KMS-11 (cell line): ENCODE data around the gene CTNNA2.
A peak's percentile ranks its signal among the peaks of the same experiment; 100 is the strongest.

Source experiments
- H2AFZ ChIP-seq: fragments of 200-600 bp; sonication (generic); 2 replicates; pipeline ENCODE4 v1.6.1; 2016; ENCODE audit warnings: antibody characterized with exemption, mixed run types, low read depth
- H3K27ac ChIP-seq: fragments of 200-600 bp; sonication (generic); 2 replicates; pipeline ENCODE4 v1.6.1; 2016; ENCODE audit warnings: mild to moderate bottlenecking, mixed run types
- H3K27me3 ChIP-seq: fragments of 200-600 bp; sonication (generic); 2 replicates; pipeline ENCODE4 v1.6.1; 2017; ENCODE audit warnings: mild to moderate bottlenecking, low read depth, mixed run types, moderate library complexity; ENCODE audit not compliant: insufficient read depth
- H3K36me3 ChIP-seq: fragments of 200-600 bp; sonication (generic); 2 replicates; pipeline ENCODE4 v1.6.1; 2017; ENCODE audit warnings: mild to moderate bottlenecking, mixed run types; ENCODE audit not compliant: insufficient read depth
- H3K4me1 ChIP-seq: fragments of 200-600 bp; sonication (generic); 2 replicates; pipeline ENCODE4 v1.6.1; 2016; ENCODE audit warnings: mild to moderate bottlenecking, low read depth, mixed run types; ENCODE audit not compliant: poor library complexity, severe bottlenecking
- H3K4me2 ChIP-seq: fragments of 200-600 bp; sonication (generic); 2 replicates; pipeline ENCODE4 v1.7.0; 2016; ENCODE audit warnings: mild to moderate bottlenecking, mixed run types
- H3K4me3 ChIP-seq: fragments of 200-600 bp; sonication (generic); IDR thresholded peaks from 2 replicates; pipeline ENCODE4 v1.6.1; 2017; ENCODE audit warnings: low read depth, low read length, mixed read lengths; ENCODE audit not compliant: insufficient read depth
- H3K79me2 ChIP-seq: fragments of 200-600 bp; sonication (generic); 2 replicates; pipeline ENCODE4 v1.6.1; 2016; ENCODE audit warnings: low read depth, mixed run types; ENCODE audit not compliant: insufficient read depth
- H3K9ac ChIP-seq: fragments of 200-600 bp; sonication (generic); 2 replicates; pipeline ENCODE4 v1.6.1; 2016; ENCODE audit warnings: mild to moderate bottlenecking, mixed run types
- H4K20me1 ChIP-seq: fragments of 200-600 bp; sonication (generic); 2 replicates; pipeline ENCODE4 v1.6.1; 2016; ENCODE audit warnings: mild to moderate bottlenecking, mixed run types; ENCODE audit not compliant: insufficient read depth
- TF ChIP-seq, protein P1 (sequence below): fragments of 200-600 bp; sonication (generic); conservative IDR thresholded peaks from 2 replicates; pipeline ENCODE4 v1.6.1; 2017; ENCODE audit warnings: low read depth, mild to moderate bottlenecking, antibody characterized with exemption, low read length, moderate library complexity, mixed read lengths

CTNNA2 gene

DNA sequence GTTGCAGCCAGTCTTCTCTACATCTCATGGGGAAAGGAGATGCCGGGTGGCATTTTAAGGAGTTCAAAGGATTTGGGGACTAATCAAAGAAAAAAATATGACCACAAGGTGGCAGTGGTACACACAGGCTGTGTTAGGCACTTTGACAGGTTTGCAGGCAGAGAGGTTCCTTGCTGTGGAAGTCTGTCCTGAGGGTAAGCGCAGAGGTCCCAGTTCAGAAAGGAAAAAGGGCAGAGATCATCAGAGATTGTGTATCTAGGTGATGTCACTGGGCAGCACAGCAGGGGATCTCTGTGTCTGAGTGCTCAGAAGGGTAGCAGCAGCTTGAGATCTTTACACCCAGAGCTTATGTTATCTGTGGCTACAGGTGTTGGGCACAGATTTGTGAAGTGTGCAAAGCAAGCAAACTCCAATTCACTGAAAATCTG lies 560.3 kb downstream of the CTNNA2 start:
- TF ChIP-seq, protein P1, sequence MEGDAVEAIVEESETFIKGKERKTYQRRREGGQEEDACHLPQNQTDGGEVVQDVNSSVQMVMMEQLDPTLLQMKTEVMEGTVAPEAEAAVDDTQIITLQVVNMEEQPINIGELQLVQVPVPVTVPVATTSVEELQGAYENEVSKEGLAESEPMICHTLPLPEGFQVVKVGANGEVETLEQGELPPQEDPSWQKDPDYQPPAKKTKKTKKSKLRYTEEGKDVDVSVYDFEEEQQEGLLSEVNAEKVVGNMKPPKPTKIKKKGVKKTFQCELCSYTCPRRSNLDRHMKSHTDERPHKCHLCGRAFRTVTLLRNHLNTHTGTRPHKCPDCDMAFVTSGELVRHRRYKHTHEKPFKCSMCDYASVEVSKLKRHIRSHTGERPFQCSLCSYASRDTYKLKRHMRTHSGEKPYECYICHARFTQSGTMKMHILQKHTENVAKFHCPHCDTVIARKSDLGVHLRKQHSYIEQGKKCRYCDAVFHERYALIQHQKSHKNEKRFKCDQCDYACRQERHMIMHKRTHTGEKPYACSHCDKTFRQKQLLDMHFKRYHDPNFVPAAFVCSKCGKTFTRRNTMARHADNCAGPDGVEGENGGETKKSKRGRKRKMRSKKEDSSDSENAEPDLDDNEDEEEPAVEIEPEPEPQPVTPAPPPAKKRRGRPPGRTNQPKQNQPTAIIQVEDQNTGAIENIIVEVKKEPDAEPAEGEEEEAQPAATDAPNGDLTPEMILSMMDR, result peak; percentile 85
- H3K9ac ChIP-seq, result no peak overlapping the region
- no peaks in the 10 kb centered on the region for H3K79me2 ChIP-seq

DNA sequence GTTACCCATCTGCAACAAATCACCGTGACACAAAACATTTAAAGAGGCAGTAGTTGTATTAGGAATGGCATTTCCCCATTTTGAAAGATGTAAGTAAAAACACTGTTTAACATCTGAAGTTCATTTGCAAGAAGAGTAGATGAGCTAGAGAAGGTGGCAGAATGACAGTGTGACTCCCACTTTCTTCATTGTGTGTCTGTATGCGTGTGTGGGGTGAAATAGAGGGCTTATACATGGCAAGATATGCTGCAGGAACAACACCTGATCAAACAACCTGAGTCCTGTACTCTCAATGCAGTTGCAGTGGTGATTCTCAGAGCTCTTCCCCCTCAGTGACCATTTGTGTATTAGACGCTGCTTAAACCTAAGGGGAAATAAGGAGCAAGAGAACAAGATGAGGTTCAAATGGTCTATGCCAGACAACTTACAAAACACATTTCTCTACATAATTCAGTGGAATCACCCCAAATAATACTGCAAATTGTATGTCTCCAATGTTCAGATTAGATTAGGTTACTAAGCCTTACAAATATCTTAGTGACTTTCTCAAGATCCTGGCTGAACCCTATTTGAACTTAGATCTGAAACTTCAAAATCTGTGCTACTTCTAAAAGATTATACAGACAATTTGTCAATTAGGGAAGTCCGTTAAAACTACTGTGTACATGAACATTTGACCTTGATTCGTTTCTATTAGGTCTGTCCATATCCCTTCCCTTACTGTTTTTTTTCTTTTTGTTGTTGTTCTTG lies 561.6 kb downstream of the CTNNA2 start:
- Histone ChIP-seq H3K4me1 (no peaks in the 10 kb centered on the region), H4K20me1 (no peaks in the 10 kb centered on the region), H3K36me3 (no peaks in the 10 kb centered on the region), H3K79me2 (no peaks in the 10 kb centered on the region), H3K27ac (no peak overlapping the region), H3K27me3 (no peaks in the 10 kb centered on the region), H3K4me2 (no peak overlapping the region), H3K9ac (no peak overlapping the region), H3K4me3 (no peak overlapping the region), H2AFZ (no peak overlapping the region)
- TF ChIP-seq, protein P1, result no peak

More for the DNA sequence above, 560.3 kb downstream of the CTNNA2 start:
- H3K36me3 ChIP-seq, result no peaks in the 10 kb centered on the region
- H3K4me2 ChIP-seq, result no peak overlapping the region
- no peaks in the 10 kb centered on the region for H3K4me1 ChIP-seq
- H3K27me3 ChIP-seq, result no peaks in the 10 kb centered on the region
- H2AFZ ChIP-seq, result no peak overlapping the region
- H4K20me1 ChIP-seq, result no peaks in the 10 kb centered on the region
- H3K27ac ChIP-seq, result no peak overlapping the region
- no peak overlapping the region for H3K4me3 ChIP-seq

DNA sequence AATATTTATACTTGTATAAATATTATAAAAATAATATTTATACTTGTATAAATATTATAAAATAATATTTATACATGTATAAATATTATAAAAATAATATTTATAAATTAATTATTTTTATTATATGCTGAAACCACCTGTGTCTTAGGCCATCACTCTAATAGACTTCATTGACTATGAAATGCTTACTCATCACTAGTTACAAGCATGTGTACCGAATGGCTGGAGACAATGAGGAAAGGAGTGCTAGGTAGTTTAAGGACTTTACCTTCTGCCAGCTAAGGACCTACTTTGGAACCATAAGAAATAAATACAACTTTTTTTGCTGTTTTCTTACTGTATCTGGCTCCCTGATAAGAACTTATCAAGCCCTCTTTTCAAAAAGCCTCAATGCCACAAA lies 562.9 kb downstream of the CTNNA2 start:
- Histone ChIP-seq H3K4me1 (no peaks in the 10 kb centered on the region), H2AFZ (no peak overlapping the region), H3K79me2 (no peaks in the 10 kb centered on the region), H3K27ac (no peak overlapping the region), H3K36me3 (no peaks in the 10 kb centered on the region), H4K20me1 (no peaks in the 10 kb centered on the region), H3K4me3 (no peak overlapping the region), H3K27me3 (no peaks in the 10 kb centered on the region), H3K9ac (no peak overlapping the region), H3K4me2 (no peak overlapping the region)
- TF ChIP-seq, protein P1, result no peak

DNA sequence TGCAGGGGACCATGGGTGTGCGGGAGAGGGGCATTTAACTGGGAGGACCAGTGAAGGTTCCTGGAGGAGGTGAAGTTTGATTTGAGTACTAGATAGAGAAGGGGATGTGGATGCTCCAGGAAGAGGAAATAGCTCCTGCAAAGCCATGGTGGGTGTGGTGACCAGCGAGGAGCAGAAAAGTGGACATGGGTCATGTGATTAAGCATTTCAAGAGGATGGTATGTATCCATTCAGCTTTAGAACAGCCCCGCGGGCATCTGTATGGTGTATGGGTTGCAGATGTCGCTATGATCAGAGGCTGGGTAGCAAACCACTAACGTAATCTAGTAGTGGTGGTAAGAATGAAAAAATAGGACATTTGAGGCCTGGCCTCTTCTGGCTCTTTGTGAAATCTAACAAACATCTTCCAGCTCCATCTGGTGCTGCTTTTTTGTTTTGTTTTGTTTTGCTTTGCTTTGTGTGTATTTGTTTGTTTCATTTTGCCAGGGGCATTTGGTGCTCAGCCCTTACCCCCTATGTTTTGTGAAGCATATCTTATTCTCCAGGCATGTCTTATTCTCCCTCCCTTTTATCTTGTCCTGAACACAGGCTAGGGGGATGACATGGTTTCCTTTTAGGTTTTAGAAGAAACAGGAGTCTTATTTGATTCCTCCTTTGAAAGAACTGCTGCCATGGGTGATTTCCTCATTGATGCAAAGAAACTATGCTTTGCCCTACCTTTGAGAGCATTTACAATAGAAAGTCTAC lies 565.6 kb downstream of the CTNNA2 start:
- Histone ChIP-seq H3K9ac (no peak overlapping the region), H3K27me3 (no peaks in the 10 kb centered on the region), H3K4me2 (no peak overlapping the region), H3K4me1 (no peaks in the 10 kb centered on the region), H2AFZ (no peak overlapping the region), H3K27ac (no peak overlapping the region), H4K20me1 (no peaks in the 10 kb centered on the region), H3K79me2 (no peaks in the 10 kb centered on the region), H3K36me3 (no peaks in the 10 kb centered on the region), H3K4me3 (no peak overlapping the region)
- TF ChIP-seq, protein P1, result no peak
